Endothelial cell of umbilical vein (primary cell): Measurements from ENCODE around the gene SIGLEC7. TPM values are rescaled to one million over a fixed set of nuclear protein-coding genes. Genes with fewer than 3 reads are reported as not detected.

Experiments
- BruUV-seq: library from RNA; stranded (reverse); fragments of 400-500 nt; replicated peaks from 2 replicates; lab custom pipeline; 2021; lab: Mats Ljungman, UMichigan
- CTCF ChIA-PET: fragments of 300-600, 350-600 bp; sonication (Branson Sonifier 250); formaldehyde crosslinking; loops from one replicate; lab custom pipeline; 2021; ENCODE audit warnings: antibody characterized with exemption, inconsistent platforms; lab: Charles Lee
- POLR2A ChIA-PET: fragments of 300-600, 350-600 bp; sonication (Branson Sonifier 250); formaldehyde crosslinking; loops from one replicate; lab custom pipeline; 2021; ENCODE audit warnings: antibody characterized with exemption, inconsistent platforms; lab: Charles Lee
- DNase-seq: peaks from one replicate; pipeline ENCODE4 v3.0.0-alpha.2; 2011; ENCODE audit warnings: low read depth, low spot score
- FAIRE-seq: peaks from 2 replicates; lab custom pipeline; 2011; peaks lifted over from hg19 to GRCh38; lab: Jason Lieb, UNC
- H2AFZ ChIP-seq: 2 replicates; pipeline ENCODE4 v1.6.0; 2012; ENCODE audit warnings: low read depth, low read length, control low read depth, inconsistent platforms
- H3K27ac ChIP-seq: 2 replicates; pipeline ENCODE4 v1.5.1; 2011; ENCODE audit warnings: low read depth, mild to moderate bottlenecking, control low read depth, low read length, moderate library complexity; ENCODE audit not compliant: insufficient read depth
- H3K27me3 ChIP-seq, 2 experiments: 2 replicates each; pipeline versions ENCODE4 v1.6.0 to v1.6.1; 2011; ENCODE audit warnings: low read length in 2 of 2, mixed read lengths in 1 of 2; ENCODE audit not compliant: control insufficient read depth in 2 of 2, insufficient read depth in 2 of 2
- H3K36me3 ChIP-seq, 2 experiments: 2 replicates in 1 of 2; 3 replicates in 1 of 2; pipeline ENCODE4 v1.5.1; 2011; ENCODE audit warnings: low read length in 2 of 2, mild to moderate bottlenecking in 1 of 2, moderate library complexity in 1 of 2; ENCODE audit not compliant: control insufficient read depth in 2 of 2, insufficient read depth in 2 of 2; ENCODE audit errors: extremely low read depth in 1 of 2
- H3K4me1 ChIP-seq: 3 replicates; pipeline ENCODE4 v1.5.1; 2011; ENCODE audit warnings: mild to moderate bottlenecking, low read length; ENCODE audit not compliant: control insufficient read depth, insufficient read depth; ENCODE audit errors: extremely low read depth
- H3K4me2 ChIP-seq: 2 replicates; pipeline ENCODE4 v1.6.1; 2011; ENCODE audit warnings: low read length, control low read depth, mixed read lengths; ENCODE audit not compliant: insufficient read depth
- H3K4me3 ChIP-seq, 3 experiments: fragments of 200-600 bp in 1 of 3; sonication (generic), shearing (Covaris generic) in 1 of 3; replicated peaks in 1 of 3; 2 replicates each; pipeline ENCODE4 v1.5.1; 2011 to 2016; ENCODE audit warnings: control low read depth in 3 of 3, low read length in 3 of 3, mild to moderate bottlenecking in 2 of 3, inconsistent platforms in 1 of 3, low read depth in 1 of 3, moderate library complexity in 1 of 3; ENCODE audit not compliant: insufficient read depth in 1 of 3
- H3K79me2 ChIP-seq: 2 replicates; pipeline ENCODE4 v1.6.0; 2012; ENCODE audit warnings: low read length, inconsistent platforms; ENCODE audit not compliant: control insufficient read depth, insufficient read depth
- H3K9ac ChIP-seq: replicated peaks from 2 replicates; pipeline ENCODE3; 2011; ENCODE audit warnings: low read length, control low read depth; ENCODE audit not compliant: insufficient read depth; ENCODE audit errors: extremely low read depth
- H3K9me1 ChIP-seq: replicated peaks from 3 replicates; pipeline ENCODE4 v1.6.0; 2011; ENCODE audit warnings: mild to moderate bottlenecking, low read length; ENCODE audit not compliant: control insufficient read depth, insufficient read depth; ENCODE audit errors: extremely low read depth
- H3K9me3 ChIP-seq: replicated peaks from 2 replicates; pipeline ENCODE4 v1.5.1; 2012; ENCODE audit warnings: low read length, inconsistent platforms; ENCODE audit not compliant: control insufficient read depth, insufficient read depth
- H4K20me1 ChIP-seq: replicated peaks from 2 replicates; pipeline ENCODE3; 2011; ENCODE audit warnings: mild to moderate bottlenecking, low read length; ENCODE audit not compliant: control insufficient read depth, insufficient read depth; ENCODE audit errors: extremely low read depth
- CTCF ChIP-seq, 2 donors: IDR thresholded peaks; 1 replicate in 1 of 2; 2 replicates in 1 of 2; pipeline ENCODE4 v1.5.1; 2011; ENCODE audit warnings: low read length in 2 of 2, mild to moderate bottlenecking in 2 of 2, moderate library complexity in 2 of 2, control low read depth in 1 of 2, inconsistent platforms in 1 of 2, low read depth in 1 of 2; ENCODE audit not compliant: insufficient read depth in 1 of 2; ENCODE audit errors: extremely low read depth in 1 of 2
- EZH2 ChIP-seq: IDR thresholded peaks from 2 replicates; pipeline ENCODE4 v1.6.1; 2012; ENCODE audit warnings: borderline replicate concordance, low read depth, mild to moderate bottlenecking, moderate library complexity, low read length, inconsistent platforms; ENCODE audit not compliant: severe bottlenecking
- FOS ChIP-seq: IDR thresholded peaks from 2 replicates; pipeline ENCODE4 v1.6.1; 2011; ENCODE audit warnings: mild to moderate bottlenecking, low read length, moderate library complexity, borderline replicate concordance; ENCODE audit not compliant: insufficient read depth
- GATA2 ChIP-seq: IDR thresholded peaks from 2 replicates; pipeline ENCODE4 v1.7.0; 2011; ENCODE audit warnings: low read depth, mild to moderate bottlenecking, moderate library complexity, mixed read lengths, low read length; ENCODE audit not compliant: insufficient read length, insufficient read depth
- JUN ChIP-seq: IDR thresholded peaks from 2 replicates; pipeline ENCODE4 v1.6.1; 2011; ENCODE audit warnings: borderline replicate concordance, low read depth; ENCODE audit not compliant: insufficient read length, insufficient read depth
- MAX ChIP-seq: IDR thresholded peaks from 2 replicates; pipeline ENCODE4 v1.6.1; 2011; ENCODE audit not compliant: insufficient read depth, insufficient read length
- MYC ChIP-seq: IDR thresholded peaks from one replicate; pipeline ENCODE4 v1.6.1; 2011; ENCODE audit warnings: mild to moderate bottlenecking, low read depth, low read length
- POLR2A ChIP-seq: IDR thresholded peaks from 2 replicates; pipeline ENCODE4 v1.6.1; 2012; ENCODE audit warnings: low read depth, mild to moderate bottlenecking, control low read depth, low read length
- POLR2AphosphoS5 ChIP-seq: IDR thresholded peaks from 2 replicates; pipeline ENCODE4 v1.6.1; 2012; ENCODE audit warnings: low read depth, mild to moderate bottlenecking, control low read depth, low read length, moderate library complexity; ENCODE audit not compliant: insufficient read depth
- dilution Hi-C: fragments of 300-500 bp; cut with MboI; formaldehyde crosslinking; loops from one replicate; pipeline ENCODE4 v1.15.0; 2019; ENCODE audit warnings: low sequenced_read_pairs; ENCODE audit not compliant: extremely low pct_ligation_motif_present
- intact Hi-C: fragments of 100-400 bp; cut with micrococcal nuclease; formaldehyde crosslinking; loops from one replicate; pipeline ENCODE4 v1.10.0; 2022
- polyA plus RNA-seq, 4 experiments: library from polyadenylated mRNA; depleted of rRNA in 3 of 4; stranded (reverse) in 3 of 4; unstranded in 1 of 4; fragments of >200 nt; gene quantifications; 2 replicates each; pipeline versions ENCODE4 v1.2.1 to v1.2.3, GENCODE V29; 2011 to 2012; ENCODE audit warnings: missing spikeins in 1 of 4
- total RNA-seq: library from RNA; stranded (reverse); gene quantifications from 2 replicates; pipeline ENCODE4 v1.2.3, GENCODE V29; 2021

Gene SIGLEC7
- total and polyA plus RNA-seq, 2 donors (not counting 3 experiments of a cell fraction or from before 2014, with no cell fraction given), result not detected

DNA sequence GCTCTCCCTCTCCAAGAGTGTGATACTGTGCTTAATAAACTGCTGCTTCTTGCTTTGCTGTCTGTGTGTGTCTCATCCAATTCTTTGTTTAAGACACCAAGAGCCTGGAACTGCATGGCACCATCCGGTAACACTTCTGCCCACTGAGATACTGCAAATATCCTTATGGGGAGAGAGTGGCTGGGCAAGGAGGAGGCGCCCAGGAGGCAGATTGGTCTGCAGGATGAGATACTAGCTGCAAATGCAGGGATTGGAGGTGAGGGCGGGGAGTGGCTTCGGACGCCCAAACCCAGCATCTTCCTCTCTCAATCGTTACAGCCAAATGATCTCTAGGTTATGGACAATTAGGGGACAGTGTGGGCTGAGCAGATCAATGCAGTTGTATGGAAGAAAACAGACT is 1.7 kb upstream of the SIGLEC7 start:
- FAIRE-seq (no peak), DNase-seq (no peak)
- TF ChIP-seq MAX (no peak), POLR2AphosphoS5 (no peak)
- H3K4me3 ChIP-seq, result no peak overlapping the region
- no peaks in the 10 kb centered on the region for H3K79me2 ChIP-seq
- H3K36me3 ChIP-seq, result no peaks in the 10 kb centered on the region
- H2AFZ ChIP-seq, result no peak overlapping the region
- H3K4me2 ChIP-seq, result no peak overlapping the region
- H3K27ac ChIP-seq, result no peak overlapping the region
- BruUV-seq, result no TSS peak
- H3K9me3 ChIP-seq, result no peaks in the 10 kb centered on the region
- H3K9ac ChIP-seq, result no peak overlapping the region
- H4K20me1 ChIP-seq, result no peaks in the 10 kb centered on the region
- POLR2A ChIA-PET, result no interaction called here
- H3K4me1 ChIP-seq, result no peaks in the 10 kb centered on the region
- no peaks in the 10 kb centered on the region for H3K9me1 ChIP-seq
- intact Hi-C loops (no loop called here), dilution Hi-C loops (no loop called here)
- CTCF ChIA-PET, result no interaction called here
- peaks cover 0 to under 1% of the 10 kb centered on the region in 2 experiments for H3K27me3 ChIP-seq

GRCh38 chr19:51141181-51141580 is 920 bp upstream of the SIGLEC7 start:
- no peak for DNase-seq
- Histone ChIP-seq H3K9ac (no peak overlapping the region), H3K4me2 (no peak overlapping the region), H3K9me1 (no peaks in the 10 kb centered on the region), H3K4me3 (no peak overlapping the region), H3K27me3 (no peaks in the 10 kb centered on the region), H3K9me3 (no peaks in the 10 kb centered on the region), H3K79me2 (no peaks in the 10 kb centered on the region), H3K36me3 (no peaks in the 10 kb centered on the region), H2AFZ (no peak overlapping the region), H4K20me1 (no peaks in the 10 kb centered on the region), H3K27ac (no peak overlapping the region), H3K4me1 (no peaks in the 10 kb centered on the region)
- no peak for FAIRE-seq
- TF ChIP-seq POLR2AphosphoS5, result no peak
- no peak for TF ChIP-seq FOS
- TF ChIP-seq MAX, result no peak
- TF ChIP-seq CTCF (IDR thresholded peaks at IDR 0.05; ENCODE audit: extremely low read depth in 1 of 2, insufficient read depth in 1 of 2, low read depth in 1 of 2, low read length in 2 of 2), result no peak
- TF ChIP-seq POLR2A, result no peak
- TF ChIP-seq JUN, result no peak
- TF ChIP-seq MYC, result no peak
- TF ChIP-seq EZH2, result no peak
- no peak for TF ChIP-seq GATA2
- dilution Hi-C loops, result no loop called here
- ChIA-PET CTCF (no interaction called here), POLR2A (no interaction called here)
- BruUV-seq, result no TSS peak
- intact Hi-C loops, result no loop called here
